HG02840 (cell line): ENCODE data around the gene GCC1.
"Not testable (repeated sequence)": the region's sequence is repeated elsewhere in the genome, so short reads cannot be mapped to it uniquely, and the experiment has no call there.

ENCODE experiments used
- ATAC-seq: cut with Tn5 transposase; IDR thresholded peaks from one replicate; pipeline ENCODE4 v1.9.1; 2021; ENCODE audit warnings: mild to moderate bottlenecking, moderate library complexity, moderate number of reproducible peaks; ENCODE audit not compliant: unreplicated experiment, low FRiP score

Gene GCC1

GRCh38 chr7:127541548-127541947 lies 43.8 kb downstream of the GCC1 start:
- ATAC-seq = no peak

GRCh38 chr7:127540461-127540860 lies 44.9 kb downstream of the GCC1 start:
- ATAC-seq = not testable (repeated sequence)

GRCh38 chr7:127539116-127539515 lies 46.3 kb downstream of the GCC1 start:
- no peak for ATAC-seq

GRCh38 chr7:127536741-127537140 lies 48.7 kb downstream of the GCC1 start:
- ATAC-seq = no peak

- no peak for ATAC-seq
These were observed 49.1 kb downstream of the GCC1 start for GRCh38 chr7:127536394-127536691.

- no peak for ATAC-seq
These were observed 49.6 kb downstream of the GCC1 start for GRCh38 chr7:127535546-127536393.

GRCh38 chr7:127534636-127535035 lies 50.8 kb downstream of the GCC1 start:
- ATAC-seq = no peak

- no peak for ATAC-seq
These were observed 52.7 kb downstream of the GCC1 start for GRCh38 chr7:127532736-127533135.

GRCh38 chr7:127532151-127532550 lies 53.2 kb downstream of the GCC1 start:
- no peak for ATAC-seq
